OCI-LY7 (cell line): ENCODE measurements around the gene SRRM2. TPM values are rescaled to one million over a fixed set of nuclear protein-coding genes. Genes with fewer than 3 reads are reported as not detected.

Source experiments
- BruUV-seq: library from RNA; stranded (reverse); fragments of 400-500 nt; replicated peaks from 2 replicates; lab custom pipeline; 2021; lab: Mats Ljungman, UMichigan
- CTCF ChIA-PET: fragments of 300-600 bp; sonication (Branson Sonifier 250); formaldehyde crosslinking; loops from one replicate; lab custom pipeline; 2022; ENCODE audit warnings: antibody characterized with exemption; ENCODE audit not compliant: unreplicated experiment; lab: Charles Lee
- POLR2A ChIA-PET: fragments of 300-600 bp; sonication (Branson Sonifier 250); formaldehyde crosslinking; loops from one replicate; lab custom pipeline; 2022; ENCODE audit warnings: antibody characterized with exemption; lab: Charles Lee
- DNase-seq: peaks from one replicate; pipeline ENCODE4 v3.0.0-alpha.2; 2015; ENCODE audit warnings: low spot score
- H2AFZ ChIP-seq: fragments of 200-600 bp; sonication (generic), shearing (Covaris generic); 2 replicates; pipeline ENCODE4 v1.6.1; 2014; ENCODE audit warnings: mild to moderate bottlenecking, antibody characterized with exemption, low read length, moderate library complexity
- H3K27ac ChIP-seq: fragments of 200-600 bp; sonication (generic); 2 replicates; pipeline ENCODE4 v1.5.1; 2014; ENCODE audit warnings: mixed run types, low read depth, mild to moderate bottlenecking, moderate library complexity, low read length, inconsistent platforms; ENCODE audit not compliant: poor library complexity, severe bottlenecking
- H3K36me3 ChIP-seq: fragments of 200-600 bp; sonication (generic); 2 replicates; pipeline ENCODE4 v1.6.1; 2014; ENCODE audit warnings: mild to moderate bottlenecking, antibody characterized with exemption, low read length, moderate library complexity, mixed read lengths; ENCODE audit not compliant: insufficient read depth
- H3K4me1 ChIP-seq: fragments of 200-600 bp; sonication (generic); 2 replicates; pipeline ENCODE4 v1.5.1; 2014; ENCODE audit warnings: mild to moderate bottlenecking, low read length; ENCODE audit not compliant: insufficient read depth, poor library complexity, severe bottlenecking
- H3K4me2 ChIP-seq: fragments of 200-600 bp; sonication (generic); 2 replicates; pipeline ENCODE4 v1.6.1; 2014; ENCODE audit warnings: mild to moderate bottlenecking, low read length
- H3K4me3 ChIP-seq: fragments of 200-600 bp; sonication (generic); 2 replicates; pipeline ENCODE4 v1.5.1; 2014; ENCODE audit warnings: mild to moderate bottlenecking, low read depth, low read length; ENCODE audit not compliant: poor library complexity, severe bottlenecking
- H3K79me2 ChIP-seq: fragments of 200-600 bp; sonication (generic); 2 replicates; pipeline ENCODE4 v1.6.1; 2016; ENCODE audit warnings: low read depth, mild to moderate bottlenecking, low read length, moderate library complexity, mixed read lengths; ENCODE audit not compliant: insufficient read depth
- H3K9me2 ChIP-seq: fragments of 200-600 bp; sonication (generic); 2 replicates; pipeline ENCODE4 v1.6.1; 2016; ENCODE audit warnings: mild to moderate bottlenecking, low read length, mixed read lengths; ENCODE audit not compliant: insufficient read depth
- H3K9me3 ChIP-seq: fragments of 200-600 bp; sonication (generic); 2 replicates; pipeline ENCODE4 v1.6.1; 2014; ENCODE audit warnings: mild to moderate bottlenecking, mixed run types, low read length, mixed read lengths
- H4K20me1 ChIP-seq: fragments of 200-600 bp; sonication (generic); 2 replicates; pipeline ENCODE4 v1.6.1; 2014; ENCODE audit warnings: mild to moderate bottlenecking, antibody characterized with exemption, low read length, moderate library complexity, mixed read lengths; ENCODE audit not compliant: insufficient read depth
- CTCF ChIP-seq: fragments of 200-600 bp; sonication (generic); conservative IDR thresholded peaks from 2 replicates; pipeline ENCODE4 v1.5.1; 2014; ENCODE audit warnings: mild to moderate bottlenecking, antibody characterized with exemption, low read length, moderate library complexity, mixed read lengths
- EZH2phosphoT487 ChIP-seq: fragments of 200-600 bp; sonication (generic); IDR thresholded peaks from 2 replicates; pipeline ENCODE4 v1.6.1; 2018; ENCODE audit warnings: low read depth, borderline replicate concordance, mild to moderate bottlenecking, mixed run types, antibody characterized with exemption, low read length, moderate library complexity, mixed read lengths
- intact Hi-C: fragments of 100-400 bp; cut with micrococcal nuclease; formaldehyde crosslinking; loops from one replicate; pipeline ENCODE4 v1.10.0; 2022; ENCODE audit not compliant: unreplicated experiment
- total RNA-seq, 2 experiments: library from RNA; depleted of rRNA in 1 of 2; stranded (reverse); fragments of >200 nt in 1 of 2; shearing (Covaris generic) in 1 of 2; gene quantifications; 2 replicates each; pipeline ENCODE4 v1.2.3, GENCODE V29; 2014 to 2022

The SRRM2 gene
- total RNA-seq, 2 experiments from 2014 or later = 208 to 819 TPM

DNA sequence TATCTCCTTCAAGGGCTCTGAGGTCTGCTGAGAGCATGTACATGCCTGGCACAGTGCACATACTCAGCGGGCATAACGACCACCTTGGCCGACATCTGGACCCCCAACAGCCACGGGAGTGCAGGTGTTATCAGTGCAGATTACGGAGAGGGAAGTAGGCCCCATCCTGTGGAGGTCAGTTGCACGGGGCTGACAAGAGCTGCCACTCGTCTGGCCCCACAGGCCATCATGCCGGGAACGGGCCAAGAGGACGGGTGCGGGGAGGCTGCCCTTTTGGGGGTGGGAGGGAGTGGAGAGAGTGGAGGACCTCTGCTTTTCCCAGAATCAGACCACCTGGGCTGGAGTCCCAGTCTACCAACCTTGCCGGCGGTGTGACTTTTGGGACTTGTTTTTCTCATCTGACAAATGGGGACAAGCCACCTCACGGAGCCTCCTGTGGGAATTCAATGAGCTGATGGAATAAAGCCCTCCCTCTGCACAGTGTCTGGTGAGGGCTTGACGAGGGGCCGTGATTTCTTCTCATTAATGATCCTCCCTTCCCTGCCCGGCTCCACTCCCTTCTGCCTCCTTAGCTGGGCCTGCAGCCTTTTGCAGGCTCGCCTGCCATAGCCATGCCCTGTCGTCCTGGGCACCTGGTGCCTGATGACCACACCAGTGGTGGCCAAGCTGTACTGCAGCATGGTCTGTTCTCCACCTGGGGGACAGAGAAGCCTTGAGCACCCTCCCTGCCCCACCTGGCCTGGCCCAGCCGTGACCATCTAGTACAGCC, 30.3 kb downstream of the SRRM2 start:
- DNase-seq = no peak
- intact Hi-C loops = no loop called here

DNA sequence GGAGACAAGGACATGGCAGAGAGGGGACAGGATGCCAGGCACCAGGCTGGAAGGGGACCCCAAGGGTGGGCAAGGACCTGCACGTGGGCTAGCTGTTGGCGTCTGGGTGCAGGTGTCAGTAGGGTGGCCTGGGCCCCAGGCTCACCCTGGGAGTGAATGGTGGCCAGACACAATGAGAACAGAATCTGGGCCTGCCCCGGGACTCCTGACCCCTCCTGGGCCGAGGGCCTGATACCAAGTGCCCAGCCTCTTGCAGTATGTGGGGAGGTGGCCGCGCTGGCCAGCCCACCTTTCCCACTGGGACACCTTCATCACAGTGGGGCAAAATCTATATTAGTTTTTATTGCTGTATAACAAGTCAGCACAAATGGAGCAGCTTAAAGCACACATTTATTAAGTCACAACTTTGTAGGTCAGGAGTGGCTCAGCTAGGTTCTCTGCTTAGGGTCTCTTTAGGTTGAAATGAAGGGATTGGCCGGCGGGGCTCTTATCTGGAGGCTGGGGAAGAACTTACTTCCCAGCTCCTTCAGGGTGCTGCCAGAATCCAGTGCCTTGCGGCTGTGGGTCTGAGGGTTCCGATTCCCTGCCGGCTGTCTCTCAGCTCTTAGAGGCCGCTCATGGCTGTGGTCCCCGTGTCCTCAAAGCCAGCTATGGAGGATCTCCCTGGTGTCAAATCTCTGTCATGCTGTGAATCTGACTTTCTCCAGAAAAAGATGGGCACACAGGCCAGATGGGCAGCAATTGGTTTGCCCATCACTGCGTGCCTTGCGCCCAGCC, 31.3 kb downstream of the SRRM2 start:
- ChIA-PET CTCF (no interaction called here), POLR2A (no interaction called here)
- Histone ChIP-seq H3K79me2 (no peaks in the 10 kb centered on the region), H3K4me2 (no peak overlapping the region), H3K36me3 (no peaks in the 10 kb centered on the region), H3K9me2 (no peaks in the 10 kb centered on the region), H3K4me1 (no peaks in the 10 kb centered on the region), H3K4me3 (no peak overlapping the region), H2AFZ (no peak overlapping the region), H3K9me3 (no peaks in the 10 kb centered on the region), H4K20me1 (no peaks in the 10 kb centered on the region), H3K27ac (no peak overlapping the region)
- BruUV-seq = no TSS peak
- no peak for DNase-seq
- intact Hi-C loops = no loop called here
- TF ChIP-seq CTCF (no peak), EZH2phosphoT487 (no peak)

More for the DNA sequence above, 30.3 kb downstream of the SRRM2 start:
- POLR2A ChIA-PET = no interaction called here
- Histone ChIP-seq H3K9me2 (no peaks in the 10 kb centered on the region), H3K4me2 (no peak overlapping the region), H2AFZ (no peak overlapping the region), H3K79me2 (peaks cover 8% of the 10 kb centered on the region; the same call in 1 of the 2 replicates), H3K4me1 (peaks cover 7% of the 10 kb centered on the region), H3K36me3 (no peaks in the 10 kb centered on the region), H3K27ac (no peak overlapping the region), H3K4me3 (no peak overlapping the region), H4K20me1 (no peaks in the 10 kb centered on the region), H3K9me3 (no peaks in the 10 kb centered on the region)
- no peak for TF ChIP-seq EZH2phosphoT487
- no peak for TF ChIP-seq CTCF
- no TSS peak for BruUV-seq
- CTCF ChIA-PET = no interaction called here
